Measurements from ENCODE around the gene PRKCH. TPM values are rescaled to one million over a fixed set of nuclear protein-coding genes. Genes with fewer than 3 reads are reported as not detected.

The PRKCH gene
- total RNA-seq, 1 experiment from 2014 or later = 10.3 TPM

GRCh38 chr14:61284001-61284400, 37.4 kb upstream of the PRKCH start:
- Mint-ChIP-seq H3K4me1 (peaks cover 23% of the 10 kb centered on the region), H3K9me3 (no peaks in the 10 kb centered on the region), H3K36me3 (no peaks in the 10 kb centered on the region), H3K4me3 (no peak overlapping the region), H3K27ac (no peak overlapping the region), H3K27me3 (ENCODE audit: low read depth) (peaks cover 18% of the 10 kb centered on the region)
- ChIA-PET CTCF (no interaction called here), POLR2A (no interaction called here)
- no peak for ATAC-seq
- TF ChIP-seq ZNF121 (CRISPR knock-in tag; IDR thresholded peaks at IDR 0.05) (no peak), SP1 (CRISPR knock-in tag; conservative IDR thresholded peaks at IDR 0.05) (no peak), FOXJ3 (CRISPR knock-in tag; IDR thresholded peaks at IDR 0.05; ENCODE audit: borderline replicate concordance) (no peak), ZNF317 (CRISPR knock-in tag; IDR thresholded peaks at IDR 0.05; ENCODE audit: borderline replicate concordance, low read depth) (no peak), PRRX2 (CRISPR knock-in tag; IDR thresholded peaks at IDR 0.05) (no peak), ELF4 (CRISPR knock-in tag; IDR thresholded peaks at IDR 0.05; ENCODE audit: low read depth) (no peak), NR2C2 (CRISPR knock-in tag; IDR thresholded peaks at IDR 0.05) (no peak), GRHL2 (CRISPR knock-in tag; IDR thresholded peaks at IDR 0.05; ENCODE audit: insufficient replicate concordance, severe bottlenecking) (no peak), ZSCAN18 (CRISPR knock-in tag; IDR thresholded peaks at IDR 0.05) (no peak), FOXK1 (CRISPR knock-in tag; IDR thresholded peaks at IDR 0.05) (no peak), CBFB (CRISPR knock-in tag; IDR thresholded peaks at IDR 0.05; ENCODE audit: low read depth) (no peak), TP53 (CRISPR knock-in tag; IDR thresholded peaks at IDR 0.05) (no peak), E2F5 (CRISPR knock-in tag; IDR thresholded peaks at IDR 0.05) (no peak), CREB1 (CRISPR knock-in tag; IDR thresholded peaks at IDR 0.05) (no peak), JAZF1 (CRISPR knock-in tag; IDR thresholded peaks at IDR 0.05) (no peak)
- TF ChIP-seq, protein P1, sequence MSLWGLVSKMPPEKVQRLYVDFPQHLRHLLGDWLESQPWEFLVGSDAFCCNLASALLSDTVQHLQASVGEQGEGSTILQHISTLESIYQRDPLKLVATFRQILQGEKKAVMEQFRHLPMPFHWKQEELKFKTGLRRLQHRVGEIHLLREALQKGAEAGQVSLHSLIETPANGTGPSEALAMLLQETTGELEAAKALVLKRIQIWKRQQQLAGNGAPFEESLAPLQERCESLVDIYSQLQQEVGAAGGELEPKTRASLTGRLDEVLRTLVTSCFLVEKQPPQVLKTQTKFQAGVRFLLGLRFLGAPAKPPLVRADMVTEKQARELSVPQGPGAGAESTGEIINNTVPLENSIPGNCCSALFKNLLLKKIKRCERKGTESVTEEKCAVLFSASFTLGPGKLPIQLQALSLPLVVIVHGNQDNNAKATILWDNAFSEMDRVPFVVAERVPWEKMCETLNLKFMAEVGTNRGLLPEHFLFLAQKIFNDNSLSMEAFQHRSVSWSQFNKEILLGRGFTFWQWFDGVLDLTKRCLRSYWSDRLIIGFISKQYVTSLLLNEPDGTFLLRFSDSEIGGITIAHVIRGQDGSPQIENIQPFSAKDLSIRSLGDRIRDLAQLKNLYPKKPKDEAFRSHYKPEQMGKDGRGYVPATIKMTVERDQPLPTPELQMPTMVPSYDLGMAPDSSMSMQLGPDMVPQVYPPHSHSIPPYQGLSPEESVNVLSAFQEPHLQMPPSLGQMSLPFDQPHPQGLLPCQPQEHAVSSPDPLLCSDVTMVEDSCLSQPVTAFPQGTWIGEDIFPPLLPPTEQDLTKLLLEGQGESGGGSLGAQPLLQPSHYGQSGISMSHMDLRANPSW (CRISPR knock-in tag; conservative IDR thresholded peaks at IDR 0.05; ENCODE audit: low read depth) = no peak
- DNase-seq (ENCODE audit: low spot score) = no peak

DNA sequence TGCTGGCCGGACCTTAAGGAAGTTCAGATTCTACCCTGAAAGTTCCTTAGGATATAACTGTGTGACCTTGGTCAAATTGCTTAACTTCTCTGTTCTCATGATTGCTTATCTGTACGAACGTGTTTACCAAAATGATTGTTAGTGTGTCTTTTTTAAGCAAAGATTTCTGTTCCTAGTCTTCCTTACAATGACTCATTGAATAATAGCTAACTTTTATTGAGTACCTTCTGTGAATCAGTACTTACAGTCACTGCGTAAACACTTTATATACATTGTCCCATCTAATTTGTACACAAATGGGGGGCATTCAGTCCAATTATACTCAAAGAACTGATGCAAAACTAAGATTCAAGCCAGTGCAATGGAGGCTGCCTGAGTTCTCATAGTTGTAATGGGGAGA, 36.0 kb upstream of the PRKCH start:
- CTCF ChIA-PET = interaction anchor here (0.6 to 1.1 kb wide), 4 partner anchors 11 to 639 kb away, joined by 3 to 4 read pairs (median 3); partner anchors contain the start of gene PRKCH
- Mint-ChIP-seq H3K4me1 (peaks cover 9% of the 10 kb centered on the region), H3K36me3 (no peaks in the 10 kb centered on the region), H3K4me3 (no peak overlapping the region), H3K27ac (no peak overlapping the region), H3K9me3 (no peaks in the 10 kb centered on the region), H3K27me3 (ENCODE audit: low read depth) (peaks cover 4% of the 10 kb centered on the region)
- DNase-seq (ENCODE audit: low spot score) (no peak), ATAC-seq (no peak)
- POLR2A ChIA-PET = no interaction called here
- TF ChIP-seq NFE2L1 (CRISPR knock-in tag; IDR thresholded peaks at IDR 0.05) = no peak

- Mint-ChIP-seq H3K27ac (no peak overlapping the region), H3K4me1 (peaks cover 6% of the 10 kb centered on the region; the same call in 1 of the 2 replicates), H3K36me3 (no peaks in the 10 kb centered on the region), H3K9me3 (no peaks in the 10 kb centered on the region), H3K27me3 (ENCODE audit: low read depth) (peaks cover 2% of the 10 kb centered on the region; the same call in 1 of the 2 replicates), H3K4me3 (no peak overlapping the region)
- no peak for DNase-seq (ENCODE audit: low spot score)
- POLR2A ChIA-PET = no interaction called here
- ATAC-seq = no peak
- CTCF ChIA-PET = interaction anchor here (1.2 kb wide), 1 partner anchor 139 kb away, joined by 8 read pairs; no protein-coding TSS in a partner anchor
- no peak for TF ChIP-seq OVOL2 (CRISPR knock-in tag; IDR thresholded peaks at IDR 0.05; ENCODE audit: borderline replicate concordance)
- TF ChIP-seq MYBL2 (CRISPR knock-in tag; IDR thresholded peaks at IDR 0.05) = no peak
- TF ChIP-seq ZBTB21 (CRISPR knock-in tag; IDR thresholded peaks at IDR 0.05; ENCODE audit: borderline replicate concordance) = no peak
- no peak for TF ChIP-seq CREB1 (CRISPR knock-in tag; IDR thresholded peaks at IDR 0.05)
- TF ChIP-seq ATF3 (CRISPR knock-in tag; conservative IDR thresholded peaks at IDR 0.05) = no peak
- no peak for TF ChIP-seq EMX1 (CRISPR knock-in tag; IDR thresholded peaks at IDR 0.05)
- TF ChIP-seq ZNF396 (CRISPR knock-in tag; IDR thresholded peaks at IDR 0.05; ENCODE audit: borderline replicate concordance) = no peak
- TF ChIP-seq MXD4 (CRISPR knock-in tag; IDR thresholded peaks at IDR 0.05; ENCODE audit: borderline replicate concordance) = no peak
- no peak for TF ChIP-seq GTF2I (CRISPR knock-in tag; conservative IDR thresholded peaks at IDR 0.05)
- TF ChIP-seq, protein P2, sequence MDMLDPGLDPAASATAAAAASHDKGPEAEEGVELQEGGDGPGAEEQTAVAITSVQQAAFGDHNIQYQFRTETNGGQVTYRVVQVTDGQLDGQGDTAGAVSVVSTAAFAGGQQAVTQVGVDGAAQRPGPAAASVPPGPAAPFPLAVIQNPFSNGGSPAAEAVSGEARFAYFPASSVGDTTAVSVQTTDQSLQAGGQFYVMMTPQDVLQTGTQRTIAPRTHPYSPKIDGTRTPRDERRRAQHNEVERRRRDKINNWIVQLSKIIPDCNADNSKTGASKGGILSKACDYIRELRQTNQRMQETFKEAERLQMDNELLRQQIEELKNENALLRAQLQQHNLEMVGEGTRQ (CRISPR knock-in tag; IDR thresholded peaks at IDR 0.05) = no peak
- no peak for TF ChIP-seq GRHL2 (CRISPR knock-in tag; IDR thresholded peaks at IDR 0.05; ENCODE audit: insufficient replicate concordance, severe bottlenecking)
- TF ChIP-seq ZNF232 (CRISPR knock-in tag; IDR thresholded peaks at IDR 0.05) = no peak
These were observed 34.2 kb upstream of the PRKCH start for GRCh38 chr14:61287196-61287595.

All from WTC11 (cell line).